HG02798 (cell line): ENCODE measurements around the gene NOL4L.

ENCODE experiments used
- ATAC-seq: cut with Tn5 transposase; IDR thresholded peaks from one replicate; pipeline ENCODE4 v1.9.1; 2021; ENCODE audit warnings: mild to moderate bottlenecking; ENCODE audit not compliant: unreplicated experiment, poor library complexity

NOL4L gene

GRCh38 chr20:32564921-32565734 lies 20.0 kb downstream of the NOL4L start:
- no peak for ATAC-seq

GRCh38 chr20:32564440-32564839 lies 20.7 kb downstream of the NOL4L start:
- ATAC-seq = no peak

- no peak for ATAC-seq
These were observed 21.5 kb downstream of the NOL4L start for GRCh38 chr20:32563311-32564272.

GRCh38 chr20:32562495-32562911 lies 22.6 kb downstream of the NOL4L start:
- ATAC-seq = no peak

GRCh38 chr20:32560989-32561830 lies 23.9 kb downstream of the NOL4L start:
- no peak for ATAC-seq

GRCh38 chr20:32560482-32560988 lies 24.6 kb downstream of the NOL4L start:
- ATAC-seq = no peak

GRCh38 chr20:32559753-32560380 lies 25.3 kb downstream of the NOL4L start:
- ATAC-seq = no peak

- no peak for ATAC-seq
These were observed 25.9 kb downstream of the NOL4L start for GRCh38 chr20:32559205-32559752.

GRCh38 chr20:32558526-32558925 lies 26.6 kb downstream of the NOL4L start:
- ATAC-seq = no peak

- ATAC-seq = no peak
These were observed 27.8 kb downstream of the NOL4L start for GRCh38 chr20:32557319-32557718.

GRCh38 chr20:32556312-32557184 lies 28.6 kb downstream of the NOL4L start:
- no peak for ATAC-seq

- no peak for ATAC-seq
These were observed 29.5 kb downstream of the NOL4L start for GRCh38 chr20:32555584-32555983.

- no peak for ATAC-seq
These were observed 30.2 kb downstream of the NOL4L start for GRCh38 chr20:32554965-32555289.

GRCh38 chr20:32553618-32554017 lies 31.5 kb downstream of the NOL4L start:
- no peak for ATAC-seq

- no peak for ATAC-seq
These were observed 33.4 kb downstream of the NOL4L start for GRCh38 chr20:32551693-32552092.

GRCh38 chr20:32549842-32550241 lies 35.3 kb downstream of the NOL4L start:
- ATAC-seq = no peak

GRCh38 chr20:32547753-32548034 lies 37.4 kb downstream of the NOL4L start:
- ATAC-seq = no peak

- no peak for ATAC-seq
These were observed 38.0 kb downstream of the NOL4L start for GRCh38 chr20:32546918-32547752.
